GM18526 (cell line): ENCODE results near the gene FAM107B.

ENCODE experiments used
- POLR2A ChIP-seq: IDR thresholded peaks from 3 replicates; pipeline ENCODE4 v1.6.1; 2011; ENCODE audit not compliant: insufficient read length; ENCODE audit errors: extremely low read depth

The FAM107B gene

DNA sequence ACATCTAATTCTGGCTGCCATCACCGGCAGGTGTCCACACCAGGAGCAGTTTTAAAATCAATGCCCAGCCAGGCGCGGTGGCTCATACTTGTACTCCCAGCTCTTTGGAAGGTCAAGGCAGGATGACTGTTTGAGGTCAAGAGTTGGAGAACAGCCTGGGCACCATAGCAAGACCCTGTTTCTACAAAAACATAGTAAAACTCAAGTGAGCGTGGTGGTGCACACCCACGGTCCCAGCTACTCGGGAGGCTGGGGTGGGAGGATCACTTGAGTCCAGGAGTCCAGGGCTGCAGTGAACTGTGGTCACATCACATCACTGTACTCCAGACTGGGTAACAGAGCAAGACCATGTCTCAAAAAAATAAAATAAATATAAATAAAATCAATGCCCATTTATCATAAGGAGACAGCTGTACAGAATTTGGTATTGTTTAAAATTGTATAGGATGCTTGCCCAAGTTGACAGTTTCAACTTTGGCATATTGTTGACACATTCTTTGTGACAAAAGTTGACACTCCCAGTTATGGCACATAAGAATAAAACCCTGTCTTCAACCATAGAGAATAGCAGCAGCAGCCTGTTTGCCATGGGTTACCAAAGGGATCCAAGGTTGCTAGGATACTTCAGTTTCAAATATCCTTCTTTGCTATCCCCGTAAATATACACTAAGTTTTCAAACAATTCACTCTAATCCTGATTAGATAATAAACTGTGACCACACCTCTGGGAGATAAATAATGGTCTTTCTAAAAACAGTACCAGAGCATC, 193.0 kb downstream of the FAM107B start:
- TF ChIP-seq POLR2A: no peak

DNA sequence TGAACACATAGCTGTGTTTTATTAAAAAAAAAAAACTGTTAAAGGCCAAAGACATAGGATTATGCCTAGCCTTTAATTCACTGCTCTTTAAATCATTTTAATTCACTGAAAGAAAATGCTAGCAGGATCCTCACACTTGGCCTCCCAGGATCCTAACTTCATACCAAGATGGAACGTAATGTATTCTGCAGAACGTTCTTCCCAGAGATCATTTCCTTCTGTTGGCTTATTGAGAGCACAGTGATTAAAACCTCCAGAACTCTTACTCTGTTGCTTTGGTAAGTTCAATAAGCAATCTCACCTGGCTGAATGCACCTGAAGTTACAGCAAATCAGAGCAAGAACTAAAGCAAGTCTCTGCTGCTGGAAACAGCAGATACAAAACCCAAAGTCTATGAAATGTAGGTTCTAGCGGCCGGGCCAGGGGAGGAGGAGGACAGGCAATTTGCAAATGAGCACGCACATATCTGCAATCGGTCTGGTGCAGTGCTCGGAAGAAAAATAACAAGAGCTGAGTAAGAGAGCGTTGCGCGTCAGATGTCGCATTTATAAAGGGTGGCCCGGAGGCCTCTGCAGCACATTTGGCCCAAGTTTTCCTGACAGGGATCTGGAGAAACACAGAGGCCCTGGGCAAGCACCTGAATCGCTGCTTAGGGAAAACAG, 193.9 kb downstream of the FAM107B start:
- TF ChIP-seq POLR2A: no peak

DNA sequence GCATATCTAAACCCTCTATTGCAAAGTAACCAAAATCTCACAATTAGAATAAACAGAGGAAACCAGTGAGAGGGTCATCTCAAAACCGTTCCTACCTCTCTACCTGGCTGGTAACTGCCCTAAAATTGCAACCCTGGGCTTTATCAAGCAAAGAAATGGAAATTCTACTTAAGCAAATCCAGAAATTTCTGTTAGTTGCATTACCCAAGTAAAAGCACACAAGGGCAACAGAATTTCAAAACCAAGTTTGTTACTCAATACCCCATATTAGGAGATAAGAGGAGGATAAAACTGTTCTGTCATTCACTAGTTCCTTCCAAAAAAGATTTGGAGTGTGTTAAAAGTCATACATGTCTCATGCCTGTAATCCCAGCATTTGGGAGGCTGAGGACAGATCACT, 195.3 kb downstream of the FAM107B start:
- no peak for TF ChIP-seq POLR2A

DNA sequence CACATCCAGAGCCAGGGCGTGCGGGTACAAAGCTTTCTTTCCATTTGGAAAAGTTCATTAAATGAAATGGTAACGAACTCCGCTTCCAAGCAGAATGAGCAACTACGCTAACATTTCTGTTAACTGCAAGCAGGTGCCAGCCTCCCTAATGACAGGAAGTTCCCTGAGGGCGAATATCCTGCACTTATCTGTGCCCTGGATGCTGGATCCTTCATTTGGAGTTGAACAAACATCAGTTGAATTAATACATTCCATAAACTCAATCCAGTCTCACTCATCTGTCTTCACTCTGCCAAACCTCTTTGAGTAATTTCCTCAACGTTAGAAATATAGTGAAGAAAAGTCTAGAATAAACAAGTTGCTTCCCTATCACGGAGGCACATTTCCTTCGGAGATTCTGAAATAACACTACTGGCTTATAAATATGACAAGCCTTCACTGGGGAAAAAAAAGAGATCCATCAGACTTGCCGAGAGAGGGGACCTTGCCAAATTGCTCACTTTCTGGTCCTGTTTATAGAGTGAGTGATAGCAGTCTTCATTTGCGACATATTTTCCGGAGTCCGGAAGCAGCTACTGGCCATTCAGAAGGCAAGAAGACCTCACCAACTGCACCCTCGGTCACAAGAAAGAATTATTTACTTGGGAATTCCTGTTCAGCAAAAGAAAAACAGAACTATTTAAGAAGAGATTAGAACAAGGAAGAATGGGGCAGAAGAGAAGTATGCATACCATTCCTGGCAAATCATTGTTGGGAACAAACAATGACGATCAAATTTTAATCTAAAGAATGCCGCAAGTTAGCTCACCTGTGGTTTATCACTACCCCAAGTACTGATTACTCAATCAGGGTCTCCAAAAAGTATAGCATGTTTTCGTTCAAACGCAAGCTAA, 196.4 kb downstream of the FAM107B start:
- no peak for TF ChIP-seq POLR2A

DNA sequence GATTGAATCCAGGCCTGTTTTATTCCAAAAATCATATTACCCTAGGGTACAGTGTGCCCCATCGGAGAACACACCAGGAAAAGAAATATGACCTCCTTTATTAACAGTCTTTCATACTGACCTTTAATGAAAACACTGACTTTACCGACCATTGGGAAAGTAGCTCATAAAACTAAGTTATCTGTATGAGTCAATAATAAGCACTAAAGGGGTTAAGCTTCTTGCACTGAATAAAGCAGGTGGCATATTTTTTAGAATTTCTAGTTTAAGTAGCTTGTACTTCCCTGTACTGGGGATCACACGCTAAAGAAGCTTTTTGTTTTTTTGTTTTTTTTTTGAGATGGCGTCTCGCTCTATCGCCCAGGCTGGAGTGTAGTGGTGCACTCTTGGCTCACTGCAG, 199.8 kb downstream of the FAM107B start:
- TF ChIP-seq POLR2A: no peak

DNA sequence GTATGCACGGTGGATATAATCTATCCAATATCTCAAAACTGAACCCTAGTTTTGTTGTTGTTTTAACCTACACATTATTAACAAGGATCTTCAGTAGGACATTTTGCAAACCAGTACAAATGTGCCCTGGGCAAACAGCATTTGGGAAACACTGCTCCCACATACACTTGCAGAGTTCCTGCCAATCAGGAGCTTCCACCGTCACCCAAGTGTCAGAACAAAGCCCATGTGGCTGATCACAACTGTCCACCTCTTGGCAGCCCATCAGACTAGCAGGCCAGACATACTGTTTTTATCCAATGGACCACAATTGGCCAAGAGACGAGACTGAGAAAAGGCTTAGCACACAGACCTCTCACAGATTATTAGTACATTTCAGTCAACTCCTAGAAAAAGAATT, 200.4 kb downstream of the FAM107B start:
- TF ChIP-seq POLR2A: no peak

DNA sequence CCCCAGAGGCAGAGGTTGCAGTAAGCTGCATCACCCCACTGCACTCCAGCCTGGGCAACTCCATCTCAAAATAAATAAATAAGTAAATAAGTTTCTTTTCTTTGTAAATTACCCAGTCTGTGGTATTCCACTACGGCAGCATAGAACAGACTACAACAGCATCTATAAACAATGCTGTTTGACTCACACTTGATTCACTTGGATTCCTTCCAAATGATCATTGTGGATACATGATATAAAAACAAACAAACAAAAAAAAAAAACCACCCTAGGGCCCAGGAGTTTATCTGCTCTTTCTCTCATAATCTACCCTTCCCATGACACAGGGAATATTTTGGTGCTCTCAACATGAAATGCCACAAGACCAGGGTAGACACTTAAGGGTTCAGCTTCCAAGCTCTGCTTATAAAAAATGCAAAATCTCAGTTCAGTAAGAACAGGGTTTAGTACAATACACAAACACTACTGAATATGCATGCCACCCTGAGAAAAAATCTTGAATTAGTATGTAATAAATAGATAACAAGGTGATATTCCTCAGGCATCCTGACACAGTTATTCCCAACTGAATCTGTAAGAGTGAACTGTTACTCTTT, 200.9 kb downstream of the FAM107B start:
- TF ChIP-seq POLR2A: no peak

DNA sequence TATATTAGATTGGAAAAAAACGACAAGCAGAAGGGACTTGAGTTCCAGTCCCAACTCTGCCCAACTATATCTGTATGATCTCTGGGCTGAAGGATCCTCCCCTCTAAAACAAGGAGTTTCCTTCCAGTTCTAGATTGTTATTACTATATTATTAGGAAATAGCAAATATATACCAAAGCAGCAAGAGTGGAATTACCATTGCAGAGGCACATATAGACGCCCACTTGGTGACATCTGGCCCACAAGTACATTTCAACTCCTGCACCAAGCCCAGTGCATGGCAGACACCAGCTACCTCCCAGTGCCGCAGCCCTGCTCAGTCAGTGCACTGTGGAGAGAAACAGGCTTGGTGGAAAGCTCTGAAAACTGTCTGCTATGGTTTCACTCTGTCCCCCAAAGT, 201.9 kb downstream of the FAM107B start:
- no peak for TF ChIP-seq POLR2A

DNA sequence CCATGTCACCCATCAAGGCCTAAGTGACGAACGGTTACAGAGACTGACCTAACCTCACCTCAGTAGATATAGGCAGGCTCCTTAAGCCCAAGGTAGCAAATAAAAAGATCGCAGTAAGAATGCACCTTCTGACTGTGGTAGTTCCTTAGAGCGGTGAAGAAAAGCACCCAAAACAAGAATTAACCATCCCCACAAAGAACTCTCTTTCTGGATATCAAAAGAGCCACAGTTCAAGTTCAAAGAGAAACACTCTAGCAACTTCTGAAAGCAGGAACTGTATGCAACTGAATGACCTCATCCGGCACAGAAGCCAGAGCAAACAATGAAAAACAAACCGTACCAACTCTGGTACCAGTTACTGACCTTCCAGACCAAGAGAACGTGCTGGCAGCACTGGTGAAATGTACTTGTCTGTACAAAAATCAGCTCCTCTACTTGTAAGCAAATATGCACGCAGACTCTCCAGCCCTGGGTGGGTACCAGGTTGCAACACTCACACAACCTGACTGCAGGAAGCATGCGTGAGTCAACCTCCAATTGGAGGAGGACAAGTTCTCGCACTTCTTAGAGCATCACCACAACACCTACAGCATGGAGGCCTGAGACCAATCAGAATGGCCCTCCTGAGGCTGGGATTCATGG, 202.7 kb downstream of the FAM107B start:
- TF ChIP-seq POLR2A: no peak

DNA sequence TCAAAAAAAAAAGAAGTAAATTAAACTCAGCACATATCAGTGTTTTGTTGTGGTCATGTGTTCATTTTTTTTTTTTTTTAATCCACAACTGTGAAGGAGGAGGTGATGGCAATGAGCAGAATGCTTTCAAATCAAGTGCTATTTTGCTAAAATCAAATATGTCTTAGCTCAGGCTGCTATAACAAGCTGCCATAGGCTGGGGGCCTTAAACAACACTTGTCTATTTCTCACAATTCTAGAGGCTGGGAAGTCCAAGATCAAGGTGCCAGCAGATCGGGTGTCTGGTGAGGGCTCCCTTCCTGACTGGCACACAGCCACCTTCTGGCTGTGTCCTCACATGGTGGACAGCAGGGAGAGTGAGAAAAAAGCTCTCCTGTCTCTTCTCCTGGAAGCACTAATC, 203.9 kb downstream of the FAM107B start:
- no peak for TF ChIP-seq POLR2A

DNA sequence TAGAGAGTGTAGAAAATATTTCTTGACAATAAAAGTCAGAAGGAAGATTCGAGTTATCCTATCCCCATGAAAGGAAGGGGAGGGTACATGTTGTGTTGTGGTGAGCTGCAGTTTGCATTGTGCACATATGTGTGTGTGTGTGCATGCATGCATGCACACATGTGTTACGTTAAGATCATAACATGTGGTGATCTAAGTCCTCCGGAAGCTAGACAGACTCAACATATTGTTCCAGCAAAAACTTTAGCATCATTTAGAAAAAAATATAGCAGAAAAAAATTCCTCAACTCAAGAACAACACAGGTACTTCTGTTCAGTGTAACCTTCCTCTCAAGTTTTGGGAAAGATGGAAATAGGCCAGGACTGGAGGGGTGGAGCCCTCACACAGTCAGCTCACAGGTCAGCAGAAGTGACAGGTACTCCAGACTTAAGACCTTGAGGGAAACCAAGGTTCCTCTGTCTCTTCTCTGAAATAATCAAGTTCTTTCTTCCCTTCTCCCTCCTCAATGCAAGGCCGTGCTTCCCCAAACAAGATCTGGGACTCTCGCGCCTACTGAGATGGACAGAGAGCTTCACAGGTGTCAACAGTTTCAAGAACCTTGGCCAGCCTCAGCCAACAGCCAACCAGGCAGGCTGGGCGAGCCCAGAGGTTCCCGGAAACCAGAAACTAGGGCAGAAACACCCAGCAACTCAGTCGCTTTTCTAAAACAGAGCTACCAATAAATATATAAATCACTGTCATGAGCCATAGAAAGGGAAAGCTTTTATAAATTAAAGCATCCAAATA, 205.2 kb downstream of the FAM107B start:
- TF ChIP-seq POLR2A: no peak

DNA sequence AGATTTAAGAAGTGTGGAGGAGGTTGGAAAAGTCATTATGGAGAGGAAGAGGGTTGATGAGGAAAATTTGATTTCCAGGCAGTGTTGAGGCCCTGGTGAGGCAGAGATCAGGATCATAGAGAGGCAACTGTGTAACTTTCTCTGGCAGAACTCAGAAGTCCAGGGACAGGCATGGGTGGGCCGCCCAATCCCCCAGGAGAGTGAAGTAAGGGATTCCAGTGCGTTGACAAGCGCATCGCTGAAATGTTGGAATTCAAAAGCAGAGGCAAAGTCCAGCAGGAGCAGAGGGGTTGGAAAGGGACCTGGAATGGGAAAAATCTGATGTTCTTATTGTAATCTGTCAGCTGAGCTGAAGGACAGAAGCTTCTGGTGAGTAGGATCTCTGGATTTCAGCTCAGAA, 207.3 kb downstream of the FAM107B start:
- TF ChIP-seq POLR2A: no peak

DNA sequence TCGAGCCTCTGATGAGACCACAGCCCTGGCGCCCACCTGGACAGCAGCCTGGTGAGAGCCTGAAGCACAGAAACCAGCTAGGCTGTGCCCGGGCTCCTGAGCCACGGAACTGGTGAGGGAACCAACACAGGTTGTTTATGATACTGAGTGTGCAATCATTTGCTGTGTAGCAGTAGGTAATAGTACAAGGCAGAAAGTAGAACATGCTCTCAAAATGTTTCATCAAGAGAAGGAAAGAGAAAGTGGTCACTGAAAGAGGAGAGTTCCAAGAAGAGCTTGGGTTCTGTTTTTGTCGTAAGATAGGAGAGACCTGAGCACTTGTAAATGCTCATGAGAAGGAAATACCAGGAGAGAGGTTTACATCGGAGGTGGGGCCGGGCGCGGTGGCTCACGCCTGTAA, 208.2 kb downstream of the FAM107B start:
- TF ChIP-seq POLR2A: no peak

DNA sequence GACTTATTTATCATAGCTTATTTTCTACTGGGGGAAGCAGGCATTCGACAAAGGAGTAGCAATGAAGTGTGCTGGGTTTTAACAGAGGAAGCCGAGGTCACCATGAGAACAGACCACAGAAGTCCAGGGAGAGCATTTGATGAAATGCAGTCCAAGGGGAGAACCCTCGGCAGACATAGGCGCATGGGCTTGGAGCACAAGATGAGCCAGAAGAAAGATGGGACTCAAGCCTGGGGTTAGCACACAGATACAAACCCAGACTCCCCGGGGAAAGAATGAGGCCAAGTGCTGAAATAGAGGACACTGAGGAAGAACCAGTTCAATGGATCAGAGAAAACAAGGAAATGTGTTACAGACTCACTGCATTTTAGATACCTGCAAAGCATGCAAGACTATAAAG, 209.5 kb downstream of the FAM107B start:
- TF ChIP-seq POLR2A: no peak
